Measurements from ENCODE around the gene SLC26A1. TPM values are rescaled to one million over a fixed set of nuclear protein-coding genes. Genes with fewer than 3 reads are reported as not detected.
A peak's percentile ranks its signal among the peaks of the same experiment; 100 is the strongest.

Gene SLC26A1
- total RNA-seq, 4 donors from 2014 or later = 1.7 to 4.1 (median 2.8) TPM

GRCh38 chr4:965048-965765 is 28.0 kb downstream of the SLC26A1 start:
- 88% methylated on average over 22 of the region's 26 CpGs; no CpG with 5 or more reads in 1 of the 2 donors for WGBS, 2 donors (ENCODE audit: low coverage in 1 of 2)
- intact Hi-C loops (cut with DNase I; ENCODE audit: low total_unique reads) (no loop called here), in situ Hi-C loops (cut with MboI; ENCODE audit: low pct_ligation_motif_present in 1 of 4, low pct_unique_long_range_greater_than_20kb in 1 of 4, low sequenced_read_pairs in 3 of 4) (no loop called here)
- Histone ChIP-seq H3K27ac (no peak overlapping the region), H3K4me1 (peaks cover 0 to 45% (median 19%) of the 10 kb centered on the region in 4 donors), H3K9me3 (no peaks in the 10 kb centered on the region), H3K4me3 (no peak overlapping the region), H3K27me3 (no peaks in the 10 kb centered on the region), H3K36me3 (peaks cover 0 to 8% (median 0%) of the 10 kb centered on the region in 4 donors)
- no peak for DNase-seq
- TF ChIP-seq EP300 (IDR thresholded peaks at IDR 0.05; ENCODE audit: low read depth) = no peak

- Histone ChIP-seq H3K9me3 (no peaks in the 10 kb centered on the region), H3K27me3 (no peaks in the 10 kb centered on the region), H3K36me3 (peaks cover 0 to 8% (median 0%) of the 10 kb centered on the region in 4 donors), H3K4me1 (peaks cover 0 to 40% (median 15%) of the 10 kb centered on the region in 4 donors), H3K27ac (no peak overlapping the region), H3K4me3 (no peak overlapping the region)
- TF ChIP-seq CTCF (IDR thresholded peaks at IDR 0.05) (no peak), EP300 (IDR thresholded peaks at IDR 0.05; ENCODE audit: low read depth) (no peak), POLR2A (IDR thresholded peaks at IDR 0.05) (no peak), POLR2AphosphoS5 (IDR thresholded peaks at IDR 0.05) (no peak)
- WGBS, 2 donors (ENCODE audit: low coverage in 1 of 2) = 90 to 100% methylated on average over 2 to 21 of the region's 23 CpGs
- no peak for DNase-seq
- in situ Hi-C loops (cut with MboI; ENCODE audit: low pct_ligation_motif_present in 1 of 4, low pct_unique_long_range_greater_than_20kb in 1 of 4, low sequenced_read_pairs in 3 of 4) = no loop called here
- intact Hi-C loops (cut with DNase I; ENCODE audit: low total_unique reads) = no loop called here
Observed at GRCh38 chr4:964346-965025, 28.7 kb downstream of the SLC26A1 start.

- TF ChIP-seq POLR2AphosphoS5 (IDR thresholded peaks at IDR 0.05) (peak in 2 of 3 donors; percentile 80), POLR2A (IDR thresholded peaks at IDR 0.05) (peak; percentile 64), EP300 (IDR thresholded peaks at IDR 0.05; ENCODE audit: low read depth) (no peak), CTCF (IDR thresholded peaks at IDR 0.05) (peak in 1 of 5 experiments; percentile 50)
- Histone ChIP-seq H3K36me3 (peaks cover 0 to 8% (median 0%) of the 10 kb centered on the region in 4 donors), H3K4me3 (peak overlapping the region in 3 of 4 donors; percentile 6 to 37 (median 14)), H3K27me3 (no peaks in the 10 kb centered on the region), H3K27ac (peak overlapping the region; percentile 78 to 83 (median 82)), H3K9me3 (no peaks in the 10 kb centered on the region), H3K4me1 (peaks cover 0 to 32% (median 14%) of the 10 kb centered on the region in 4 donors)
- intact Hi-C loops (cut with DNase I; ENCODE audit: low total_unique reads) = no loop called here
- WGBS, 2 donors (ENCODE audit: low coverage in 1 of 2) = 90% methylated on average over 29 of the region's 39 CpGs; no CpG with 5 or more reads in 1 of the 2 donors
- in situ Hi-C loops (cut with MboI; ENCODE audit: low pct_ligation_motif_present in 1 of 4, low pct_unique_long_range_greater_than_20kb in 1 of 4, low sequenced_read_pairs in 3 of 4) = no loop called here
- peak; percentile 62 for DNase-seq
Observed at GRCh38 chr4:963276-964225, 29.7 kb downstream of the SLC26A1 start.

- 86% methylated on average over 32 of the region's 54 CpGs; no CpG with 5 or more reads in 1 of the 2 donors for WGBS, 2 donors (ENCODE audit: low coverage in 1 of 2)
- in situ Hi-C loops (cut with MboI; ENCODE audit: low pct_ligation_motif_present in 1 of 4, low pct_unique_long_range_greater_than_20kb in 1 of 4, low sequenced_read_pairs in 3 of 4) = no loop called here
- H3K27ac ChIP-seq = peak overlapping the region; percentile 78 to 83 (median 82)
Observed at GRCh38 chr4:962231-963208, 30.7 kb downstream of the SLC26A1 start.

More at GRCh38 chr4:962231-963208, 30.7 kb downstream of the SLC26A1 start:
- Histone ChIP-seq H3K9me3 (no peaks in the 10 kb centered on the region), H3K27me3 (no peaks in the 10 kb centered on the region), H3K36me3 (peaks cover 0 to 8% (median 0%) of the 10 kb centered on the region in 4 donors), H3K4me1 (peaks cover 0 to 24% (median 9%) of the 10 kb centered on the region in 4 donors), H3K4me3 (peak overlapping the region in 3 of 4 donors; percentile 6 to 37 (median 14))
- DNase-seq = peak; percentile 85
- peak; percentile 19 for TF ChIP-seq POLR2A (IDR thresholded peaks at IDR 0.05)
- peak; percentile 7 to 69 (median 64) for TF ChIP-seq POLR2AphosphoS5 (IDR thresholded peaks at IDR 0.05)
- TF ChIP-seq EP300 (IDR thresholded peaks at IDR 0.05; ENCODE audit: low read depth) = no peak
- intact Hi-C loops (cut with DNase I; ENCODE audit: low total_unique reads) = no loop called here

Data from transverse colon (tissue), 4 donors.